ENCODE results near the gene OR7D4.
A peak's percentile ranks its signal among the peaks of the same experiment; 100 is the strongest.
"Not testable (repeated sequence)": the region's sequence is repeated elsewhere in the genome, so short reads cannot be mapped to it uniquely, and the experiment has no call there.

Gene OR7D4

DNA sequence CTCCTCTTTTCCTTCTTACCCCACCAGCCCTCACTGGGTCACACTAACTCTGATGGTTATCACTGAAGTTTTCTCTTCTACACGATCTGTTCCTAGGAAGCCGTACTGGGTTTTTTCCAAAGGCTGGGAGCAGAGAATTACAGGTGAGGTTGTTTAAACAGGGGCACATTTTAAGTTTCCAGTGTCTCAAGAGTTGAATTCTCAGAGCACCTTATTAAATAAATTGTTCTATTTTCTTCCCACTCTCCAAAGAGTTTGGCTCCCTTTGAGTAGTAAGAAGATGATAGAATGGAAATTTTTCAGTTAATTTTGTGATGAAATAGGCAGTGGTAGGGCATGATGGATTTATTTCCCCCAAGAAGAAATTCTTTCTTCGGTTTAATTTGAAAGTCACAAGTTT lies at the start of gene OR7D4:
Gene OR7D4, minus strand, starts transcription at position 101 of the 400 bp plus-strand sequence. CDS start 4,752 bp downstream, outside the sequence.
- DNase-seq = no peak

DNA sequence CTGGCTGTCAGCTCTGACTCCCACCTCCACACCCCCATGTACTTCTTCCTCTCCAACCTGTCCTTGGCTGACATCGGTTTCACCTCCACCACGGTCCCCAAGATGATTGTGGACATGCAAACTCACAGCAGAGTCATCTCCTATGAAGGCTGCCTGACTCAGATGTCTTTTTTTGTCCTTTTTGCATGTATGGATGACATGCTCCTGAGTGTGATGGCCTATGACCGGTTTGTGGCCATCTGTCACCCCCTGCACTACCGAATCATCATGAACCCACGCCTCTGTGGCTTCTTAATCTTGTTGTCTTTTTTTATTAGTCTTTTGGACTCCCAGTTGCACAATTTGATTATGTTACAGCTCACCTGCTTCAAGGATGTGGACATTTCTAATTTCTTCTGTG lies 31.8 kb upstream of the OR7D4 start:
- DNase-seq = no peak

DNA sequence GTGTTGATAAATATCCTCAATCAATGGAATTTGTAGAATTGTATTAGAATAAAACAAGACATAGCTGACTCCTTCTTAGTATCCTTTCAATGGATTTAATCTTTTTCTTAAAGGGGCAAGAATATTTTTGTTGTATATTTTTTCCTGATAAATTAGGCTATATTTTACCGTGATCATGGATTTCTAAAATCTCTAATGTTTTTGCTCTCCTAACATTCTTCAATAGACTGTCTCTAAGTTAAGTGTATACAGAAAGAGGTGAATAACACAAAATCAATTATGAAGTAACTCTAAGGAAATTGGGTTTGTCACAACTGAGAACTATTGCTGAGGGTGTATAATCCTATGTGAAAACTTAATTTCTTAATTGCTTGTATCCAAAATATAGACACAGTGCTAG lies 31.2 kb upstream of the OR7D4 start, which contains the start of gene OR7E24:
Gene OR7E24, plus strand, starts transcription at position 301 of the 400 bp plus-strand sequence. CDS start 114 bp downstream, outside the sequence.
- no peak for DNase-seq

GRCh38 chr19:9205501-9206113 lies 13.8 kb downstream of the OR7D4 start:
- peak; percentile 67 for DNase-seq

DNA sequence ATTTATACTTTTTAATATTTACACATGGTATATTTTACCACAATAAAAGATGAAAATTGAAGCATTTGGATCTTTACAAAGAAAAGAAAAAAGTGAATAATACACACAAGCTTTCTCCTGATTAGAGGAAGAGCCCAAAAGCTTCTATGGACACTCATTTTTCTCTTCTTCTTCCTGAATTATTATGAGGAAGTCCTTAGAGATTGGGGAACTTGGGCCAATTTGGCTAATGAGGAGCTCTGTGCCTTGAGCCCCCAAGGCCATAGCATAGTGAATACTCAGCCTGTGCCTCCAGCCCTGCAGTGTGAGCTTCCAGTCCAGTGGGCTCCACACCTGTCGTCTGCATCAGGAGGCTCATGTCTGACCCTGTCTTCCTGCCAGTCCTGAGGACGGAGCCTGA lies 21.3 kb downstream of the OR7D4 start:
- DNase-seq = not testable (repeated sequence)

DNA sequence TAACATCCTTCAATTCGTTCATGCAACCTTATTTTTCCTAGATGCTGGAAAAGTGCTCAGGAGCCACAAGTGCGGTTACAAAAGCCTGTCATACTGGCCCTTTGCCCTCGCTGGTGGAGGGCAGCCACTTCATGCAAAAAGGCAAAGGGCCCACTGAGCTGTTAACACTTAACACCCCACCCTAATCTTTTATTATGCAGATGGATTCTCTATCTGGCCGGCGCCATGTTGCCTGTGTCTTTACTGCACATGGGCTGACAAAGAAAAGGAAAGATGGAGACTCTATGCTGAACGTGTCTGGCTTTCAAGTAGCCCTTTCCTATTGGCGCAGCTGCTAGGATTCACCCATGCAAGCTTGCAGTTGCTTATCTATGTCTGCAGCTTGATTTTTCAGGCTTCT lies 29.9 kb downstream of the OR7D4 start:
- no peak for DNase-seq

GRCh38 chr19:9187191-9187590 lies 32.2 kb downstream of the OR7D4 start:
- no peak for DNase-seq

- no peak for DNase-seq
These were observed 36.4 kb downstream of the OR7D4 start for GRCh38 chr19:9183000-9183399.

DNA sequence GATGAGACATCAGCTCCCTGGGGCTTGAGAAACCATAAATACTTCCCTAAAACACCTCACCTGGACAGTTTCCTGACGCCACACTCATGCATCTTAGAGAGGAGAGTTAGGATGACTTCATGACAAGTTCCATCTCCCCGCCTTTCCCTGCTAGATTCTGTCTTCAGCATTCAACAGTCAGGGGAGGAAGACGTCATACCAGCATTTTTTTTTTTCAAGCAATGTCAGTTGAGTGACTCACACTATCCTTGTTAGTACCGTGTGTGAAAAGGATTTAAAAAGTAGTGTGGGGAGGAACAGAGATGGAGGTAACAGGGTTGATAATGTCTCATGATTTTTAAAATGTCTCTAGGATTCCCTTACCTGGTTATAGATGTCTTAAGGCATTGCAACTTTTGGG lies 40.5 kb downstream of the OR7D4 start, which contains the start of gene OR7D2:
Gene OR7D2, plus strand, starts transcription at position 79 of the 400 bp plus-strand sequence. CDS start 6,803 bp downstream, outside the sequence.
- DNase-seq = no peak

DNA sequence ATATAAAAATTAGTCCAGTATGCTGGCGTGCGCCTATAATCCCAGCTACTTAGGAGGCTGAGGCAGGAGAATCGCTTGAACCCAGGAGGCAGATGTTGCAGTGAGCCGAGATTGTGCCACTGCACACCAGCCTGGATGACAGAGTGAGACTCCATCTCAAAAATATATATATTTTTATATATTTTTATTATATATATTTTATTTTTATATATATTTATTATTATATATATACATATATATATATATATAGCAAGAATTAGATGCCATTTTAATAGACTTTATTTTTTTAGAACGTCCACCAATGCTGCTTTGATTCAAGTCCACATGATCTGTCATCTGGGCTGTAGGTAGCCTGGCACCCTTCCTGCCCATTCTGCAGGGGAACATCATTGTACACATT lies 44.1 kb downstream of the OR7D4 start:
- DNase-seq = no peak

DNA sequence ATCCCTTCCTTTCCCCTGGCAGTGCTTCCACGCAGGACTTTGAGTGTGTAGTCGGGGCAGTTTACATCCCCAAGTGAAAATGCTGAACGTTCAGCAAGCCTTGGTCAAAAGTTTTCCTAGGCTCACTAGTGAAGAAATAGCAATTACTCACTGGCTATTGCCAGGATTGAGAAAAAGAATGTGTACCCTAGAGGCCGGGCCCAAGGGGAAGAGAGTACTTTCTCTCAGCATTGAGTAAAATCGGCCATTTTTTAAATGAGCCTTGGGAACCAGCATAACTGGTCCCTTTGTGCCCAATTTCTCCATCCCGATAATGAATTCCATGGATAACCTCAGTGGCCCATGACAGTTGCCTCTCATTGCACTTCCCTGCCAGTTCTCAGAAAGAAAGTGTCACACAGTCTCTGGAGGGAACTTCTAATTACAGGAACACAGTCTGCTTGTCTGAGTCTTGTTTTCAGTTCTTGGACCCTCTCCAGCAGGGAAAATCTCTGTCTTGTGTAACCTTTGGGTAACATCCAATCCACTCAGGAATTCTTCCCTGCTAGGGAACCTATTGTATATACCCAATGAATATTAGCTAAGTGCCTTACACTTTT lies 47.9 kb downstream of the OR7D4 start:
- DNase-seq = no peak

DNA sequence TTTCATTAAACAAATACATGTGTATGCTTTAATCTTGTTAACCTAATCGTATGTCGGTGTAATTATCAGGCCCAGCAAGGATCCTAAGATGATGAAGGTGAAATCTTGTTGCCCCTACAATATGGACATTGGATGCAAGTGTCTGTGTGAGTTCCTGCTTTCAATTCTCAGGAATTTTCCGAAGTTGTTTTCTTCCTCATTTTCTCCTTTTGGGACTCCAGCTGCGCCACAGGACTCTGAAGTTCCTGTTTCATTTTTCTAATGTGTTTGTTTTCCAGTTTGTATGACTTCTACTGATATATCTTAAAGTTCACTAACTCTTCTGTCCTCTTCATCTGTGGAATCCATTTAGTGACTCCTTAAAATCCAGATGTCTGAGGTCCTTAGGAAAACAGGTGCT lies 52.5 kb downstream of the OR7D4 start:
- DNase-seq = no peak

DNA sequence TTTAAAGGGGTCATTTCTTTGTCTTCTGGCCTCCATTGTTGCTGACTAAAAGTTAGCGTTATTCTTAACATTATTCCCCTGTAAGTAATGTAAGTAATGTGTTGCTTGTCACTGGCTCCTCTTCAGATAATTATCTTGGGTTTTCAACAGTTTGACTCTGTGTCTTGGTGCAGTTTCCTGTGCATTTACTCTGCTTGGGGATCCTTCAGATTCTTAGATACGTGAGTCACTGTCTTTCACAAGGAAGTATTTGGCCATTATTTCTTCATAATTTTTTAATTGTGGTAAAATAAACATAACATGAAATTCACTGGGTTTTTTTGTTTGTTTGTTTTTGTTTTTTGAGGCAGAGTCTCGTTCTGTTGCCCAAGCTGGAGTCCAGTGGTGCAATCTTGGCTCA lies 54.1 kb downstream of the OR7D4 start:
- DNase-seq = no peak

DNA sequence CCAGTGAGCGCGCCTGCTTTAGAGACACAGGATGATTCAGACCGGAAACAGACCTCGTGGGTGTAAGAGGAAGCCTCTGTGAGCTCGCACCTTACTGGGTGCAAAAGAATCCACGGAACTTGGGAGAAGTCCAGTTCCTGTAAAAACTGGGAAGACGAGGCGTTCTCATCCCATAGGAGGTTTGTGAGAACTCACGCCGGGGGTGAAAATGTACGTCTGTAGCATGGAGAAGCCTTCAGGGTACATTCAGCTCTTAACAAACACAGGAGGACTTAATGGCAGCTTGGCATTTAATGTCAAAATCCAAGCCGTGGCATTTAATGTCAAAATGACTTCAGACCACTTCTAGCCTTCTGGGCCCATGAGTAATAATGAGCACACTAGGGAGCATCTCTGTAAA lies 58.0 kb downstream of the OR7D4 start:
- DNase-seq = no peak
